ENCODE results near the gene SHB.

Gene SHB

GRCh38 chr9:37984672-37985611 lies 84.1 kb downstream of the SHB start:
- no peak for FAIRE-seq

GRCh38 chr9:37984278-37984671 lies 84.8 kb downstream of the SHB start:
- FAIRE-seq = no peak

GRCh38 chr9:37983381-37984067 lies 85.5 kb downstream of the SHB start:
- FAIRE-seq = no peak

- FAIRE-seq = no peak
These were observed 89.2 kb downstream of the SHB start for GRCh38 chr9:37979844-37980243.

- no peak for FAIRE-seq
These were observed 90.0 kb downstream of the SHB start for GRCh38 chr9:37978983-37979382.

GRCh38 chr9:37978481-37978864 lies 90.6 kb downstream of the SHB start:
- no peak for FAIRE-seq

GRCh38 chr9:37977851-37978480 lies 91.1 kb downstream of the SHB start:
- no peak for FAIRE-seq

- no peak for FAIRE-seq
These were observed 92.1 kb downstream of the SHB start for GRCh38 chr9:37976714-37977477.

- FAIRE-seq = no peak
These were observed 93.4 kb downstream of the SHB start for GRCh38 chr9:37975639-37976038.

GRCh38 chr9:37974506-37975173 lies 94.4 kb downstream of the SHB start:
- FAIRE-seq = no peak

GRCh38 chr9:37972351-37972848 lies 96.6 kb downstream of the SHB start:
- no peak for FAIRE-seq

GRCh38 chr9:37971691-37972090 lies 97.3 kb downstream of the SHB start:
- no peak for FAIRE-seq

GRCh38 chr9:37971108-37971459 lies 97.9 kb downstream of the SHB start:
- FAIRE-seq = no peak

- no peak for FAIRE-seq
These were observed 98.5 kb downstream of the SHB start for GRCh38 chr9:37970301-37971107.

GRCh38 chr9:37969558-37970300 lies 99.3 kb downstream of the SHB start:
- no peak for FAIRE-seq

GRCh38 chr9:37969130-37969529 lies 99.9 kb downstream of the SHB start:
- no peak for FAIRE-seq

- no peak for FAIRE-seq
These were observed 100.8 kb downstream of the SHB start for GRCh38 chr9:37968228-37968701.

- no peak for FAIRE-seq
These were observed 101.3 kb downstream of the SHB start for GRCh38 chr9:37967761-37968080.

- no peak for FAIRE-seq
These were observed 101.8 kb downstream of the SHB start for GRCh38 chr9:37967014-37967760.

All from G401.6 (cell line).